Stimulated activated naive CD8-positive, alpha-beta T cell treated with anti-CD3 and anti-CD28 coated beads, Interleukin-15, amount 100 ng/mL, for 72 hours (primary cell): ENCODE results near the gene DOK7.
A peak's percentile ranks its signal among the peaks of the same experiment; 100 is the strongest.

ENCODE experiments used
- ATAC-seq: fragments of 150-1000 bp; cut with Tn5 transposase; 2 replicates; pipeline ENCODE4 v1.10.0; 2021; ENCODE audit warnings: mild to moderate bottlenecking, moderate library complexity
- DNase-seq, 2 donors: peaks; one replicate each; pipeline ENCODE4 v3.0.0; 2021 to 2022
- H3K27ac Mint-ChIP-seq, 2 donors: one replicate each; pipeline ENCODE4 v1.8.0; 2022; ENCODE audit warnings: mild to moderate bottlenecking in 2 of 2, mixed read lengths in 2 of 2, moderate library complexity in 2 of 2
- H3K27me3 Mint-ChIP-seq: one replicate; pipeline ENCODE4 v1.8.0; 2022; ENCODE audit warnings: mixed read lengths
- H3K4me1 Mint-ChIP-seq: one replicate; pipeline ENCODE4 v1.8.0; 2022; ENCODE audit warnings: mild to moderate bottlenecking, mixed read lengths
- H3K4me3 Mint-ChIP-seq, 2 donors: one replicate each; pipeline ENCODE4 v1.8.0; 2022; ENCODE audit warnings: mild to moderate bottlenecking in 2 of 2, mixed read lengths in 2 of 2, moderate library complexity in 1 of 2
- H3K9me3 Mint-ChIP-seq, 2 donors: one replicate each; pipeline ENCODE4 v1.8.0; 2022; ENCODE audit warnings: mixed read lengths in 2 of 2

Gene DOK7

GRCh38 chr4:3462790-3463415 lies at the start of gene DOK7:
DOK7 (plus strand) TSS chr4:3463306; CDS start chr4:3463376, 70 bp downstream.
- DNase-seq (no peak), ATAC-seq (peak; percentile 6)
- H3K9me3 Mint-ChIP-seq = no peaks in the 10 kb centered on the region
- peaks cover 6% of the 10 kb centered on the region for H3K4me1 Mint-ChIP-seq
- H3K4me3 Mint-ChIP-seq = peak within 1 kb of the TSS; percentile 39 to 68
- H3K27me3 Mint-ChIP-seq = peaks cover 45% of the 10 kb centered on the region
- H3K27ac Mint-ChIP-seq = no peak within 1 kb of the TSS

- H3K9me3 Mint-ChIP-seq = no peaks in the 10 kb centered on the region
- H3K4me3 Mint-ChIP-seq = no peak overlapping the region
- no peak overlapping the region for H3K27ac Mint-ChIP-seq
- no peaks in the 10 kb centered on the region for H3K4me1 Mint-ChIP-seq
- no peak for ATAC-seq
- no peak for DNase-seq
- H3K27me3 Mint-ChIP-seq = no peaks in the 10 kb centered on the region
Observed at GRCh38 chr4:3413675-3414420, 49.3 kb upstream of the DOK7 start.

- Mint-ChIP-seq H3K4me3 (no peak overlapping the region), H3K9me3 (no peaks in the 10 kb centered on the region), H3K27me3 (no peaks in the 10 kb centered on the region), H3K27ac (no peak overlapping the region), H3K4me1 (no peaks in the 10 kb centered on the region)
- no peak for DNase-seq
- no peak for ATAC-seq
Observed at GRCh38 chr4:3414421-3415279, 48.5 kb upstream of the DOK7 start.

GRCh38 chr4:3415471-3416141 lies 47.5 kb upstream of the DOK7 start:
- Mint-ChIP-seq H3K4me3 (no peak overlapping the region), H3K9me3 (no peaks in the 10 kb centered on the region), H3K4me1 (no peaks in the 10 kb centered on the region), H3K27me3 (no peaks in the 10 kb centered on the region), H3K27ac (no peak overlapping the region)
- DNase-seq (no peak), ATAC-seq (no peak)

- Mint-ChIP-seq H3K4me3 (no peak overlapping the region), H3K9me3 (no peaks in the 10 kb centered on the region), H3K27ac (no peak overlapping the region), H3K4me1 (no peaks in the 10 kb centered on the region), H3K27me3 (no peaks in the 10 kb centered on the region)
- DNase-seq (no peak), ATAC-seq (no peak)
Observed at GRCh38 chr4:3416270-3416669, 46.8 kb upstream of the DOK7 start.

- Mint-ChIP-seq H3K9me3 (no peaks in the 10 kb centered on the region), H3K27ac (no peak overlapping the region), H3K27me3 (no peaks in the 10 kb centered on the region), H3K4me3 (no peak overlapping the region), H3K4me1 (no peaks in the 10 kb centered on the region)
- no peak for DNase-seq
- ATAC-seq = no peak
Observed at GRCh38 chr4:3416821-3417221, 46.3 kb upstream of the DOK7 start.

- Mint-ChIP-seq H3K4me3 (no peak overlapping the region), H3K4me1 (no peaks in the 10 kb centered on the region), H3K27me3 (no peaks in the 10 kb centered on the region), H3K27ac (no peak overlapping the region), H3K9me3 (no peaks in the 10 kb centered on the region)
- ATAC-seq = no peak
- no peak for DNase-seq
Observed at GRCh38 chr4:3417448-3417847, 45.7 kb upstream of the DOK7 start.

- ATAC-seq = no peak
- DNase-seq = no peak
Observed at GRCh38 chr4:3418029-3418762, 44.9 kb upstream of the DOK7 start.

GRCh38 chr4:3419836-3420605 lies 43.1 kb upstream of the DOK7 start:
- ATAC-seq = no peak
- no peaks in the 10 kb centered on the region for H3K9me3 Mint-ChIP-seq
- no peak overlapping the region for H3K27ac Mint-ChIP-seq
- DNase-seq = no peak
- H3K4me3 Mint-ChIP-seq = no peak overlapping the region
- H3K27me3 Mint-ChIP-seq = no peaks in the 10 kb centered on the region
- no peaks in the 10 kb centered on the region for H3K4me1 Mint-ChIP-seq

More at GRCh38 chr4:3418029-3418762, 44.9 kb upstream of the DOK7 start:
- no peak overlapping the region for H3K27ac Mint-ChIP-seq
- H3K4me1 Mint-ChIP-seq = no peaks in the 10 kb centered on the region
- no peaks in the 10 kb centered on the region for H3K27me3 Mint-ChIP-seq
- no peak overlapping the region for H3K4me3 Mint-ChIP-seq
- H3K9me3 Mint-ChIP-seq = no peaks in the 10 kb centered on the region

- ATAC-seq (no peak), DNase-seq (no peak)
- no peak overlapping the region for H3K27ac Mint-ChIP-seq
Observed at GRCh38 chr4:3420606-3420955, 42.5 kb upstream of the DOK7 start.

GRCh38 chr4:3420956-3421355 lies 42.1 kb upstream of the DOK7 start:
- ATAC-seq (no peak), DNase-seq (no peak)
- no peaks in the 10 kb centered on the region for H3K27me3 Mint-ChIP-seq
- no peak overlapping the region for H3K27ac Mint-ChIP-seq
- no peaks in the 10 kb centered on the region for H3K9me3 Mint-ChIP-seq
- no peaks in the 10 kb centered on the region for H3K4me1 Mint-ChIP-seq
- H3K4me3 Mint-ChIP-seq = no peak overlapping the region

More at GRCh38 chr4:3420606-3420955, 42.5 kb upstream of the DOK7 start:
- H3K4me3 Mint-ChIP-seq = no peak overlapping the region
- H3K4me1 Mint-ChIP-seq = no peaks in the 10 kb centered on the region
- no peaks in the 10 kb centered on the region for H3K27me3 Mint-ChIP-seq
- no peaks in the 10 kb centered on the region for H3K9me3 Mint-ChIP-seq

GRCh38 chr4:3421470-3421869 lies 41.6 kb upstream of the DOK7 start:
- ATAC-seq (no peak), DNase-seq (no peak)
- Mint-ChIP-seq H3K4me3 (no peak overlapping the region), H3K27ac (no peak overlapping the region), H3K9me3 (no peaks in the 10 kb centered on the region), H3K27me3 (no peaks in the 10 kb centered on the region), H3K4me1 (no peaks in the 10 kb centered on the region)

GRCh38 chr4:3422241-3422801 lies 40.8 kb upstream of the DOK7 start:
- Mint-ChIP-seq H3K9me3 (no peaks in the 10 kb centered on the region), H3K27ac (peak overlapping the region in 1 of 2 donors; percentile 34)

GRCh38 chr4:3422808-3423297 lies 40.3 kb upstream of the DOK7 start:
- H3K4me1 Mint-ChIP-seq = no peaks in the 10 kb centered on the region
- no peak overlapping the region for H3K27ac Mint-ChIP-seq
- H3K4me3 Mint-ChIP-seq = no peak overlapping the region
- no peak for DNase-seq
- H3K27me3 Mint-ChIP-seq = no peaks in the 10 kb centered on the region
- no peaks in the 10 kb centered on the region for H3K9me3 Mint-ChIP-seq
- ATAC-seq = no peak

More at GRCh38 chr4:3422241-3422801, 40.8 kb upstream of the DOK7 start:
- no peak for DNase-seq
- Mint-ChIP-seq H3K27me3 (no peaks in the 10 kb centered on the region), H3K4me1 (no peaks in the 10 kb centered on the region), H3K4me3 (no peak overlapping the region)
- no peak for ATAC-seq
